ENCODE measurements around the gene DAB1. TPM values are rescaled to one million over a fixed set of nuclear protein-coding genes. Genes with fewer than 3 reads are reported as not detected.

The DAB1 gene
- 1 to 10 TPM; 1.2 to 2.1 TPM for total RNA-seq

DNA sequence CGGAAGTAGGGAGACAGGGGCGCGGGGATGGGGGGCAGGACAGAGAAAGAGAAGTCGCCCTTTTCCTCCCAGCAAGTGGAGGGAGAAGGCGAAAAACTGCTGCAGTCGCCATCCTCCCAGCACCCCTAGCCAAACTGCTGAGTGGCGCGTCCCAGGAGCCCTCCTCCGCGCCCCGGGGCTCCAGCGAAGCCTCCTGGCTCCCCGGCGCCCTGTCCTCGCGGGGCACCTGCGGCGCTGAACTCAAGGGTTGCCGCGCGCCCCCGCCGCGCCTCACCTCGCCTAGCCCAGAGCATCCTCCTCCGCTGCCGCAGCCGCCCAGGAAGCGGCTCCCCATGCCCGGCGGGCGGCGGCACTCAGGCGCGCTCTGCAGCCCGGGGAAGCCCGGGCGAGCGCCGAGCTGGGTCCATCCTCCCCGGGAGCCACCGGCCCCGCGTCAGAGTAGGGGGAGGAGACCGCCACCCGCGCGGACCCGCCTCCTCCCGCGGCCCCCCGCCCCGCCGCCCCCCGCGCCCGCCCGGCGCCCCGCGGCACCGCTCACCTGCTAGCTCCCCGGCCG lies at the start of gene DAB1:
Gene DAB1 (minus strand): TSS at position 405 of the 556 bp plus-strand sequence. CDS start 133,030 bp downstream, outside the sequence.
- ChIA-PET POLR2A (no interaction called here), CTCF (no interaction called here)
- no peaks in the 10 kb centered on the region for H3K9me3 Mint-ChIP-seq
- no peaks in the 10 kb centered on the region for H3K36me3 Mint-ChIP-seq (ENCODE audit: low read depth)
- no peak within 1 kb of the TSS for H3K4me3 Mint-ChIP-seq
- H3K27ac Mint-ChIP-seq, result peak within 1 kb of the TSS; percentile 9
- peaks cover 4% of the 10 kb centered on the region for H3K4me1 Mint-ChIP-seq
- peaks cover 59% of the 10 kb centered on the region for H3K27me3 Mint-ChIP-seq
- DNase-seq, result no peak

GRCh38 chr1:57473448-57473847 lies 49.6 kb upstream of the DAB1 start:
- Mint-ChIP-seq H3K4me1 (no peaks in the 10 kb centered on the region), H3K4me3 (no peak overlapping the region), H3K9me3 (no peaks in the 10 kb centered on the region), H3K36me3 (ENCODE audit: low read depth) (no peaks in the 10 kb centered on the region), H3K27ac (no peak overlapping the region), H3K27me3 (no peaks in the 10 kb centered on the region)
- no peak for DNase-seq
- CTCF ChIA-PET, result interaction anchor here (0.6 to 1.5 kb wide), 2 partner anchors 15 to 68 kb away, joined by 3 read pairs; no protein-coding TSS in a partner anchor
- POLR2A ChIA-PET, result no interaction called here

DNA sequence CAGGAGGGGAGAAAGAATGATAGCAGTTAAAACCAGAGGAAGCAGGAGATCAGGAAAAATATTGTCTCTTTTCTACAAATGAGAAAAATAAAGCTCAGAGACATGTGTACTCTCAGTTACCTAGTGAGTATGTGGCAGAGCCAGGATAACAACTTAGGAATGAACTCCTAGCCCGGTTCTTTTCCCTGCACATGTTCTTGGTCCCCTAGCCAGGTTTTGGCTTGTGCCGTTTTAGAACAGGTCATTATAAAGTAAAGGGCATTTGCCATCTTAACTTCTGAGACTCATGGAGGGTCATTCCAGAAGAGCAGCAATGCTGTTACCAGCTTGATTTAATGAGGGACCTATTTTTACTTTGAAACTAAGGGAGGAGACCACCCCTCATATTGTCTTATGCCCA lies 48.1 kb upstream of the DAB1 start:
- CTCF ChIA-PET, result no interaction called here
- no peaks in the 10 kb centered on the region for H3K36me3 Mint-ChIP-seq (ENCODE audit: low read depth)
- POLR2A ChIA-PET, result no interaction called here
- H3K27ac Mint-ChIP-seq, result no peak overlapping the region
- no peak for DNase-seq
- no peaks in the 10 kb centered on the region for H3K4me1 Mint-ChIP-seq
- H3K27me3 Mint-ChIP-seq, result no peaks in the 10 kb centered on the region
- no peak overlapping the region for H3K4me3 Mint-ChIP-seq
- H3K9me3 Mint-ChIP-seq, result no peaks in the 10 kb centered on the region

GRCh38 chr1:57470036-57470435 lies 46.2 kb upstream of the DAB1 start:
- no peak overlapping the region for H3K4me3 Mint-ChIP-seq
- no peak overlapping the region for H3K27ac Mint-ChIP-seq
- no peak for DNase-seq
- no peaks in the 10 kb centered on the region for H3K4me1 Mint-ChIP-seq
- ChIA-PET CTCF (no interaction called here), POLR2A (no interaction called here)
- no peaks in the 10 kb centered on the region for H3K9me3 Mint-ChIP-seq
- H3K27me3 Mint-ChIP-seq, result no peaks in the 10 kb centered on the region
- H3K36me3 Mint-ChIP-seq (ENCODE audit: low read depth), result no peaks in the 10 kb centered on the region

DNA sequence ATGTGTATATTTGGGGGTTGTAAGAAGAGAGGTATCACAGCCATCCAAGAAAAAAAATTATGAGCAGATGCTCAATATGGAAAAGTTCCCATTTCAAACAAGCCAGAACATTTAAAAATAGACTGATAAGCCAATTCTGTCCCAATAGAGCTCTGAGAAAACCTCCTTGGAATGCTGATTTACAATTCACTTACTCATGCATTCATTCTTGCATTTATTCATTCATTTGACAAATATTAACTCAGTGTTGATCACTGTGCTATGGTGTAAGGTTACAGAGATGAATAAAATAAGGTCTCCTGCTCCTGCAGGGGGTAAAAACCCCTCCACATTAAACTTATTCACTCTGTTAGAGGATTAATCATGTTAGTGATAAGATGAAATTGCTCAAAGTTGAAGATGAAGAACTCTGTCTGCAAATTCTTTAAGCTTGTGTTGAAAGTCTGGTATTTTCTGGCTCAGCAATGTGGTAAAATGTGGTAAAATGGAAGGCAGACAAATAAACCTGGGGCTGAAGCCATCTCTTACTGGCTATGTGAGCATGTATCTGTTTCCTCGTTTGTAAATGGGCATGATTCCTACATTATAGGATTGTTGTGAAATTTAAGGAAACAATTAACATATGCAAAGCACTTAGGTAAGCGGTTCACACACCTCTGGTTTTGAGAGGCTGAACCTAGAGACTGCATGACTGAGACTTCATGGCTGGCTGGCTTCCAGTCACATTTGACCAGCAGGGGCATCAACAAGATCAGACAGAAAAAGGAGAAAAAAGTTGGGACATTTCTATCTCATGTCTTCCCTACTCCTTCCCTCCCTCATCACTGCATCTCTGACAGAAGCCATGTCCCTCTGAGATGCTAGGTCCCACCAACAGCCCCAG lies 45.0 kb upstream of the DAB1 start:
- no peaks in the 10 kb centered on the region for H3K27me3 Mint-ChIP-seq
- no peaks in the 10 kb centered on the region for H3K4me1 Mint-ChIP-seq
- no peak overlapping the region for H3K27ac Mint-ChIP-seq
- DNase-seq, result no peak
- no peaks in the 10 kb centered on the region for H3K9me3 Mint-ChIP-seq
- no peaks in the 10 kb centered on the region for H3K36me3 Mint-ChIP-seq (ENCODE audit: low read depth)
- POLR2A ChIA-PET, result no interaction called here
- CTCF ChIA-PET, result no interaction called here
- no peak overlapping the region for H3K4me3 Mint-ChIP-seq

DNA sequence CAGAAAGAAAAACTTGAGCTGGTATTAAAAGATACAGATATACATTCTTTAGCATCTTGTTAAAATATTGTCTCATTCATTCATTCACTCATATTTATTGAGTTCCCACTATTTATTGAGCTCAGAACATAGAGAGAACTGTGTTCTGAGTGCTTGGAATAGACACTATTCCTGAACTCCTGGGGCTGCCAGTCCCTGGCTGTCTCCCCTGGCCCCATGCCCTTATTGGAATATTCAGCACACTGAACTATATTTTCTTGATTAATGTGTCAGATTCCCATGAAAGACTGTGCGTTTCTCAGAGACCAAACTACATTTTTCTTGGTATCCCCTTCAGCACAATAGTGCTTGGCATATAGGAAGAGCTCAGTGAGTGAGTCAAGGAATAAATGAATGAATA lies 44.0 kb upstream of the DAB1 start:
- no peaks in the 10 kb centered on the region for H3K4me1 Mint-ChIP-seq
- no peak overlapping the region for H3K4me3 Mint-ChIP-seq
- no peak for DNase-seq
- H3K9me3 Mint-ChIP-seq, result no peaks in the 10 kb centered on the region
- no peak overlapping the region for H3K27ac Mint-ChIP-seq
- H3K36me3 Mint-ChIP-seq (ENCODE audit: low read depth), result no peaks in the 10 kb centered on the region
- H3K27me3 Mint-ChIP-seq, result no peaks in the 10 kb centered on the region
- POLR2A ChIA-PET, result no interaction called here
- CTCF ChIA-PET, result no interaction called here

GRCh38 chr1:57464756-57465155 lies 40.9 kb upstream of the DAB1 start:
- ChIA-PET POLR2A (no interaction called here), CTCF (no interaction called here)
- no peaks in the 10 kb centered on the region for H3K36me3 Mint-ChIP-seq (ENCODE audit: low read depth)
- H3K27me3 Mint-ChIP-seq, result no peaks in the 10 kb centered on the region
- H3K9me3 Mint-ChIP-seq, result no peaks in the 10 kb centered on the region
- H3K27ac Mint-ChIP-seq, result no peak overlapping the region
- DNase-seq, result no peak
- H3K4me1 Mint-ChIP-seq, result no peaks in the 10 kb centered on the region
- no peak overlapping the region for H3K4me3 Mint-ChIP-seq

DNA sequence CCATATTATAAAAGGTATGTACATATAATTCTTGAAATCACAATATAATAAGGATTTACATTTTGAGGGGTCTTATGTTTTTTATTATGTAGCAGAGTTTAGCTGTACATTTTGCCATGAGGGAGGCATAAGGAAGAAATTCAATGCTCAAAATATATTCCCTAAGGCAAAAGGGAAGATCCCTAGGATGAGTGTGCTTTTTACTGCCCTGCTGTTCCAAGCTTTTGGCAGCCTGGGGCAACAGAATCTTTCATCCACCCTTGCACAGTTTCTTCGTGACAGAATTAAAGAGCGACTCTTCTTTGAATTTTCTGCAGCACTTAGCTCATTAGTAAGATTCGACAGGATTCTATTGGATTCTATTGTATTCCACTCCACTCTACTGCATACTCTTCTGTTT lies 39.5 kb upstream of the DAB1 start:
- ChIA-PET CTCF (no interaction called here), POLR2A (no interaction called here)
- H3K9me3 Mint-ChIP-seq, result no peaks in the 10 kb centered on the region

GRCh38 chr1:57461405-57461804 lies 37.5 kb upstream of the DAB1 start:
- H3K27ac Mint-ChIP-seq, result no peak overlapping the region
- H3K4me3 Mint-ChIP-seq, result no peak overlapping the region
- H3K4me1 Mint-ChIP-seq, result no peaks in the 10 kb centered on the region
- DNase-seq, result no peak
- no peaks in the 10 kb centered on the region for H3K27me3 Mint-ChIP-seq
- H3K36me3 Mint-ChIP-seq (ENCODE audit: low read depth), result no peaks in the 10 kb centered on the region
- no peaks in the 10 kb centered on the region for H3K9me3 Mint-ChIP-seq
- ChIA-PET CTCF (no interaction called here), POLR2A (no interaction called here)

More for the DNA sequence above, 39.5 kb upstream of the DAB1 start:
- Mint-ChIP-seq H3K4me1 (no peaks in the 10 kb centered on the region), H3K4me3 (no peak overlapping the region), H3K36me3 (ENCODE audit: low read depth) (no peaks in the 10 kb centered on the region), H3K27ac (no peak overlapping the region), H3K27me3 (no peaks in the 10 kb centered on the region)
- no peak for DNase-seq

DNA sequence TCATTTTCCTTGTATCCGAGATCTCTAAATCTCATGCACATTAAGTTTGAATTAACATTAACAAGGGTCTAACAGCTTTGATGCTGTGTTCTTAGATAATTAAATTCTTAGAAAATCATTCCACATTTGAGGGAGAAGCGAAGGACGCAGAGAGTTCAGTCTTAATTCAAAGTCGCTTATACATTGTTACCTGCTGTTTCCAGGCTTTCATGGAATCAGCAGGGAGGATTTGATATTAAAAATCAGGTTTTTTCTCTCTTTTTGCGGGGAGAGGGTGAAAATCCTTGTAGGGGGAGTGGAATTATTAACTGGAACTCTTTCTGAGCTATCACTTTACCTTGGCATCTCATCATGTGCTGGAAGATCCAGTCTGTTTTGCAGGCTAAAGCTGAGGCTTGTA lies 27.7 kb upstream of the DAB1 start:
- ChIA-PET POLR2A (no interaction called here), CTCF (interaction anchor here (1.8 kb wide), 1 partner anchor 10 kb away, joined by 4 read pairs; no protein-coding TSS in a partner anchor)
- H3K27me3 Mint-ChIP-seq, result no peaks in the 10 kb centered on the region
- H3K4me1 Mint-ChIP-seq, result no peaks in the 10 kb centered on the region
- no peaks in the 10 kb centered on the region for H3K9me3 Mint-ChIP-seq
- no peaks in the 10 kb centered on the region for H3K36me3 Mint-ChIP-seq (ENCODE audit: low read depth)
- DNase-seq, result no peak
- no peak overlapping the region for H3K27ac Mint-ChIP-seq
- no peak overlapping the region for H3K4me3 Mint-ChIP-seq

- Mint-ChIP-seq H3K36me3 (ENCODE audit: low read depth) (no peaks in the 10 kb centered on the region), H3K27me3 (no peaks in the 10 kb centered on the region), H3K9me3 (no peaks in the 10 kb centered on the region), H3K4me1 (no peaks in the 10 kb centered on the region), H3K27ac (no peak overlapping the region), H3K4me3 (no peak overlapping the region)
- ChIA-PET CTCF (interaction anchor here (1.8 kb wide), 1 partner anchor 9 kb away, joined by 4 read pairs; no protein-coding TSS in a partner anchor), POLR2A (no interaction called here)
- DNase-seq, result no peak
Measured at GRCh38 chr1:57450981-57451380, 27.1 kb upstream of the DAB1 start.

DNA sequence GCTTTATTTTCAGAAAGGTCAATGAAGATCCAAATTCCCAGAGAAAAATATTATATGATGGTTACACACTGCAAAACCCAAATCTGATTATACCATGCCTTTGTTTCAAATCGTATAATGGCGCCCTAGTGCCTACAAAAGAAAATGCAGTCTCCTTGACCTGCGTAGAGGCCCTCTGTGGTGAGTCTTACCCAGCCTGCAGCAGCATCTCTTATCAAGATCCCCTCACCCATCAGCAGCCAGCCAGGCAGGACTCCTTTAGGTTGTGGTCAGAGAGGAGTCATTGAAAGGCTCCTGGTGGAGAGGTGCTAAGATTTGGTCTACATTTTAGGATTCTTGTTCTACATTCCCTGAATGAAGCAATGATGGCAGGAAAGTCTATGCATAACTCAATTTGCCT lies 23.7 kb upstream of the DAB1 start:
- no peak for DNase-seq
- H3K4me1 Mint-ChIP-seq, result no peaks in the 10 kb centered on the region
- H3K9me3 Mint-ChIP-seq, result no peaks in the 10 kb centered on the region
- no peaks in the 10 kb centered on the region for H3K36me3 Mint-ChIP-seq (ENCODE audit: low read depth)
- no peaks in the 10 kb centered on the region for H3K27me3 Mint-ChIP-seq
- POLR2A ChIA-PET, result no interaction called here
- no peak overlapping the region for H3K4me3 Mint-ChIP-seq
- H3K27ac Mint-ChIP-seq, result no peak overlapping the region
- CTCF ChIA-PET, result interaction anchor here (0.6 kb wide), 1 partner anchor 34 kb away, joined by 5 read pairs; no protein-coding TSS in a partner anchor

DNA sequence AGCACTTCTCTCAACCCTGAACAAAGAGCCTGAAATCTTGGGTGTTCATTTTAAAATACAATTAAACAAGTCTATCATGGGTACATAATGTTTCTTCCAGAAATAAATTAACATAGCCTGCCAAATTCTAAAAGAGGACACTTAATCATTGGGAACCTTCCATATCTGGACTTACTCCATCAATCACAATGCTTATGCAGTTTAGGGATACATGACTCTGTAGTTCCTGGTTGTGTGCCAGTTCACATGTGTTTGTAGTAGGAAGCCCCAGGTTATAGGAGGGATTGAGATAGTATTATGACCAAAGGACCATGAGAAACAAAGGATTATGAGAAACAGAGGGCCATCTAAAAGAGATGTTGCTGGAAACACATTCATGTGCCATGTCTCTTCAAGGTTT lies 19.1 kb upstream of the DAB1 start:
- H3K4me1 Mint-ChIP-seq, result no peaks in the 10 kb centered on the region
- H3K36me3 Mint-ChIP-seq (ENCODE audit: low read depth), result no peaks in the 10 kb centered on the region
- no peaks in the 10 kb centered on the region for H3K9me3 Mint-ChIP-seq
- H3K27ac Mint-ChIP-seq, result no peak overlapping the region
- DNase-seq, result no peak
- ChIA-PET CTCF (no interaction called here), POLR2A (no interaction called here)
- no peaks in the 10 kb centered on the region for H3K27me3 Mint-ChIP-seq
- H3K4me3 Mint-ChIP-seq, result no peak overlapping the region

DNA sequence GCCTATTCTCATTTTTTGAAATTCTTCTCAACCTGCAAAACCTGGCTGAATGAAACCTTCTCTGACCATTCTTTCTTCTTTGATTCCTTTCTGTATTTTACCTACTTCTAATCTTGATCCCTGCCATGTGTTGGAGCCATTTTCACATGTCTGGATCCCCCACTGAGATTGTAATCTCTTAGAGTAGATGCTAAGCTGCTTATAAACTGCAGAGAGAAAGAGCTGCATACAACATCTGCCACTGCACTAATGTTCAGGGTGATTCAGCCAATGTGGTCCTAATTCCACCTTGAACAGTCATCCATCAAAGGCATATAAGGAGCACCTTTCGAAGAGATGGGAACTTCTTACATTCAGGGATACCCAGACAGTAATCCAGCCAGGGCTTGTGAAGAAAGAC lies 16.2 kb upstream of the DAB1 start:
- no peaks in the 10 kb centered on the region for H3K27me3 Mint-ChIP-seq
- H3K27ac Mint-ChIP-seq, result no peak overlapping the region
- POLR2A ChIA-PET, result no interaction called here
- H3K9me3 Mint-ChIP-seq, result no peaks in the 10 kb centered on the region
- no peak for DNase-seq
- no peaks in the 10 kb centered on the region for H3K36me3 Mint-ChIP-seq (ENCODE audit: low read depth)
- no peak overlapping the region for H3K4me3 Mint-ChIP-seq
- H3K4me1 Mint-ChIP-seq, result no peaks in the 10 kb centered on the region
- CTCF ChIA-PET, result no interaction called here

Measured in activated CD4-positive, alpha-beta T cell treated with anti-CD3 and anti-CD28 coated beads, Interleukin-2, amount 10 ng/mL, durations not matched to agents 7 days and 5 days (primary cell).